Measurements from ENCODE around the gene ANKRD2.
"Not testable (repeated sequence)": the region's sequence is repeated elsewhere in the genome, so short reads cannot be mapped to it uniquely, and the experiment has no call there.

The ANKRD2 gene

GRCh38 chr10:97570789-97571471, 1.6 kb upstream of the ANKRD2 start:
- FAIRE-seq (no peak), DNase-seq (ENCODE audit: insufficient read length, low spot score) (no peak)

GRCh38 chr10:97571622-97572021, 957 bp upstream of the ANKRD2 start:
- no peak for DNase-seq (ENCODE audit: insufficient read length, low spot score)
- no peak for FAIRE-seq

- FAIRE-seq (no peak), DNase-seq (ENCODE audit: insufficient read length, low spot score) (no peak)
These were observed 442 bp downstream of the ANKRD2 start for GRCh38 chr10:97573021-97573420.

- FAIRE-seq (no peak), DNase-seq (ENCODE audit: insufficient read length, low spot score) (no peak)
These were observed 1.1 kb downstream of the ANKRD2 start for GRCh38 chr10:97573672-97574071.

- DNase-seq (ENCODE audit: insufficient read length, low spot score) (no peak), FAIRE-seq (no peak)
These were observed 2.0 kb downstream of the ANKRD2 start for GRCh38 chr10:97574374-97575126.

GRCh38 chr10:97575127-97575668, 2.6 kb downstream of the ANKRD2 start:
- no peak for FAIRE-seq

GRCh38 chr10:97576487-97576886, 3.9 kb downstream of the ANKRD2 start:
- DNase-seq (ENCODE audit: insufficient read length, low spot score); FAIRE-seq: not testable (repeated sequence)

More at GRCh38 chr10:97575127-97575668, 2.6 kb downstream of the ANKRD2 start:
- DNase-seq (ENCODE audit: insufficient read length, low spot score) = no peak

- DNase-seq (ENCODE audit: insufficient read length, low spot score) (no peak), FAIRE-seq (no peak)
These were observed 5.1 kb downstream of the ANKRD2 start for GRCh38 chr10:97577701-97578100.

GRCh38 chr10:97578171-97578844, 5.7 kb downstream of the ANKRD2 start:
- no peak for FAIRE-seq
- no peak for DNase-seq (ENCODE audit: insufficient read length, low spot score)

GRCh38 chr10:97580421-97581367, 8.1 kb downstream of the ANKRD2 start:
- no peak for FAIRE-seq

GRCh38 chr10:97582169-97582568, 9.6 kb downstream of the ANKRD2 start:
- FAIRE-seq = no peak
- no peak for DNase-seq (ENCODE audit: insufficient read length, low spot score)

More at GRCh38 chr10:97580421-97581367, 8.1 kb downstream of the ANKRD2 start:
- no peak for DNase-seq (ENCODE audit: insufficient read length, low spot score)

- DNase-seq (ENCODE audit: insufficient read length, low spot score) = no peak
- FAIRE-seq = no peak
These were observed 10.9 kb downstream of the ANKRD2 start for GRCh38 chr10:97583476-97583875.

GRCh38 chr10:97584060-97584797, 11.7 kb downstream of the ANKRD2 start, which contains the start of gene HOGA1:
Gene HOGA1, plus strand, starts transcription at chr10:97584389. Its CDS starts 315 bp downstream, at chr10:97584704.
- DNase-seq (ENCODE audit: insufficient read length, low spot score) (peak; percentile 50), FAIRE-seq (peak; percentile 33)

- DNase-seq (ENCODE audit: insufficient read length, low spot score) (no peak), FAIRE-seq (no peak)
These were observed 12.3 kb downstream of the ANKRD2 start for GRCh38 chr10:97584798-97585438.

- no peak for DNase-seq (ENCODE audit: insufficient read length, low spot score)
- FAIRE-seq = no peak
These were observed 12.8 kb downstream of the ANKRD2 start for GRCh38 chr10:97585439-97585811.

- DNase-seq (ENCODE audit: insufficient read length, low spot score) (no peak), FAIRE-seq (no peak)
These were observed 14.6 kb downstream of the ANKRD2 start for GRCh38 chr10:97587183-97587582.

GRCh38 chr10:97589479-97589878, 16.9 kb downstream of the ANKRD2 start, which contains the start of gene C10orf62:
Gene C10orf62, plus strand, starts transcription at chr10:97589721. Its CDS starts 177 bp downstream, at chr10:97589898.
- no peak for DNase-seq (ENCODE audit: insufficient read length, low spot score)
- FAIRE-seq = no peak

- FAIRE-seq (no peak), DNase-seq (ENCODE audit: insufficient read length, low spot score) (no peak)
These were observed 17.6 kb downstream of the ANKRD2 start for GRCh38 chr10:97590082-97590747.
